Measurements from ENCODE around the gene MAPK8IP1.
A peak's percentile ranks its signal among the peaks of the same experiment; 100 is the strongest.

The MAPK8IP1 gene

DNA sequence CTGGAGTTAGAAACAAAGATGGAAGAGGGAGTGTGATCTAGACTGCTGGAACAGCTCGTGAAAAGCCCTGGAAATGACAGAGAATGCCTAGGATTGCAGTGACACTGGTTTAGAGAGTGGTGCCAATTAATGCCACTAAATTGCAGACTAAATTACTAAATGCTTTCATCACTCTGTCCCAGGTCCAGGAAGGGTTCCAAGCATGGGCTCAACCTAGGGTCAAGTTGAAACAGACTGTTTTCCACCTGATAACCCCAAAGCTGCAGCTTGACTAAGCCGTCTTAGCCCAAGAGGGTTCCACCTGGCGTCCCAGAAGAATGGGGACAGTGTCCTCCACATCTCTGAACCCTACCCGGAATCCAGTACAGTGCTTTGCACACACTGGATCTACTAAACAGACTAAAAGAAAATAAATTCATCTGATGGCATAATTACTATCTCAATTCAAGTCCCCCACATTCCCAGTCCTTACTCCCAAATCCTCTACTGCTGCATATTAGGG lies 39.2 kb upstream of the MAPK8IP1 start:
- H3K4me1 ChIP-seq: peaks cover 0 to 51% (median 39%) of the 10 kb centered on the region in 4 donors
- intact Hi-C loops (cut with DNase I; ENCODE audit: low total_unique reads): no loop called here
- H3K9me3 ChIP-seq: no peaks in the 10 kb centered on the region
- peak overlapping the region; percentile 91 to 98 for H3K4me3 ChIP-seq
- no peaks in the 10 kb centered on the region for H3K36me3 ChIP-seq
- TF ChIP-seq, protein P1, sequence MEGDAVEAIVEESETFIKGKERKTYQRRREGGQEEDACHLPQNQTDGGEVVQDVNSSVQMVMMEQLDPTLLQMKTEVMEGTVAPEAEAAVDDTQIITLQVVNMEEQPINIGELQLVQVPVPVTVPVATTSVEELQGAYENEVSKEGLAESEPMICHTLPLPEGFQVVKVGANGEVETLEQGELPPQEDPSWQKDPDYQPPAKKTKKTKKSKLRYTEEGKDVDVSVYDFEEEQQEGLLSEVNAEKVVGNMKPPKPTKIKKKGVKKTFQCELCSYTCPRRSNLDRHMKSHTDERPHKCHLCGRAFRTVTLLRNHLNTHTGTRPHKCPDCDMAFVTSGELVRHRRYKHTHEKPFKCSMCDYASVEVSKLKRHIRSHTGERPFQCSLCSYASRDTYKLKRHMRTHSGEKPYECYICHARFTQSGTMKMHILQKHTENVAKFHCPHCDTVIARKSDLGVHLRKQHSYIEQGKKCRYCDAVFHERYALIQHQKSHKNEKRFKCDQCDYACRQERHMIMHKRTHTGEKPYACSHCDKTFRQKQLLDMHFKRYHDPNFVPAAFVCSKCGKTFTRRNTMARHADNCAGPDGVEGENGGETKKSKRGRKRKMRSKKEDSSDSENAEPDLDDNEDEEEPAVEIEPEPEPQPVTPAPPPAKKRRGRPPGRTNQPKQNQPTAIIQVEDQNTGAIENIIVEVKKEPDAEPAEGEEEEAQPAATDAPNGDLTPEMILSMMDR (IDR thresholded peaks at IDR 0.05): no peak
- no peaks in the 10 kb centered on the region for H3K27me3 ChIP-seq
- DNase-seq: peak in 1 of 2 donors; percentile 46
- H3K27ac ChIP-seq: peak overlapping the region; percentile 97 to 99

DNA sequence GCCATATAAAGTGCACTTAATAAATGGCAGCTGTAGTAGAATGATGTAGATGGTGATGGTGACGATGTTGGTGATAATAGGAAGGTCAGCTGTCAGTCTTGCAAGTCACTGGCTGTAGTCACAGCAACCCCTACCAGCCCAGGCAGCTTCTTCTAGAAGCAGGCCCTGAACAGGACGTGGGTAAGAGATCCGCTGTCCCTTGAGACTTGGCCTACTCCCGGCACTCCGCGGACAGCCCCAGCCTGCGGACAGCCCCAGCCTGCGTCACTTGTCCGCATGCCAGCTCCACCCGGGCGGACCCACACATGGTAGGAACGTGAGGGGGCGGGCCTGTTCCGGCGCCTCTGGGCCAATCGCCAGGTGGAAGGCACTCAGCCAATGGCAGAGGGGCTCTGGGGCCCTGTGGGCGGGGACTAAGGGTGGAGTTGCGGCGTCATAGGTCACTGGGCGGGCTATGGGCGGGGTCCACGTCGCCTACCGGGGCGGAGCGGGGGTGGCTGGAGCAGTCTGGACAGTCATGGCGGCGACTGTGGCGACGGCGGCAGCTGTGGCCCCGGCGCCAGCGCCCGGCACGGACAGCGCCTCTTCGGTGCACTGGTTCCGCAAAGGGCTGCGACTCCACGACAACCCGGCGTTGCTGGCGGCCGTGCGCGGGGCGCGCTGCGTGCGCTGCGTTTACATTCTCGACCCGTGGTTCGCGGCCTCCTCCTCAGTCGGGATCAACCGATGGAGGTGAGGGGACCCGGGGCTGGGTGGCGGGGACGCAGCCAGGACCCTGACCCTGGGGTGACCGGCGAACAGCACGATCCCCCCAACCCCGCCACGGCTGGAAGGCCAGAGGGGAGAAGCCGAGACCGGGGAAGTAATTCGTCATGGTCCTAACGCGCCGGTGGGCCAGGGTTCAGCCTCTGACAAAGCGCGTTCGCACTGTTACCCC lies 38.2 kb upstream of the MAPK8IP1 start, which contains the start of gene CRY2:
Gene CRY2 (plus strand): TSS at position 502 of the 937 bp plus-strand sequence. CDS start 16 bp downstream, at position 518.
- peaks cover 0 to 61% (median 49%) of the 10 kb centered on the region in 4 donors for H3K4me1 ChIP-seq

DNA sequence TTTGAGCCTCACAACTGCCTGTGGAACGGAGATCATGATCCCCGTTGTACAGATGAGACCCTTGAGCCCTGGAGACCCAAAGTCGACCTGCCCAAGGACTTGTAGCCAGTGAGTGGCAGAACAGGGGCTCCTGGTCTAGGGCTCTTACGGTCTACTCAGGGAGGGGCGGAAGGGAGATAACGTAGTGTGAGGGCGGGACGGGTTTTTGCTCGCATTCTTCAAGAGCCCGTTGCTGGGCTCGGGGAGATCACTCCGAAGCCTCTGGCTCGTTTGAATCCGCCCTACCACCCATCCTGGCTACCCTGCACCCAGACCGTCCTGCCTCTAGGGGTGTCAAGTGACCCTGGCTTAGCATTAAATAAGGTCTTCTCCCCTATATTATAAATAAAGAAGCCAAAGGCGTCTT lies 37.5 kb upstream of the MAPK8IP1 start:
- peak overlapping the region; percentile 91 to 98 for H3K4me3 ChIP-seq
- H3K27ac ChIP-seq: peak overlapping the region; percentile 97 to 99
- H3K36me3 ChIP-seq: no peaks in the 10 kb centered on the region
- intact Hi-C loops (cut with DNase I; ENCODE audit: low total_unique reads): no loop called here
- DNase-seq: peak; percentile 58 to 79
- H3K27me3 ChIP-seq: no peaks in the 10 kb centered on the region
- TF ChIP-seq, protein P1 (IDR thresholded peaks at IDR 0.05): peak in 1 of 2 experiments; percentile 15
- peaks cover 0 to 65% (median 55%) of the 10 kb centered on the region in 4 donors for H3K4me1 ChIP-seq
- H3K9me3 ChIP-seq: no peaks in the 10 kb centered on the region

More for the DNA sequence above, 38.2 kb upstream of the MAPK8IP1 start, which contains the start of gene CRY2:
- peak within 1 kb of the TSS; percentile 91 to 98 for H3K4me3 ChIP-seq
- peak; percentile 99 to 100 for DNase-seq
- intact Hi-C loops (cut with DNase I; ENCODE audit: low total_unique reads): no loop called here
- no peaks in the 10 kb centered on the region for H3K36me3 ChIP-seq
- no peaks in the 10 kb centered on the region for H3K27me3 ChIP-seq
- peak within 1 kb of the TSS; percentile 97 to 99 for H3K27ac ChIP-seq
- TF ChIP-seq, protein P1 (IDR thresholded peaks at IDR 0.05): peak in 1 of 2 experiments; percentile 7
- H3K9me3 ChIP-seq: no peaks in the 10 kb centered on the region

DNA sequence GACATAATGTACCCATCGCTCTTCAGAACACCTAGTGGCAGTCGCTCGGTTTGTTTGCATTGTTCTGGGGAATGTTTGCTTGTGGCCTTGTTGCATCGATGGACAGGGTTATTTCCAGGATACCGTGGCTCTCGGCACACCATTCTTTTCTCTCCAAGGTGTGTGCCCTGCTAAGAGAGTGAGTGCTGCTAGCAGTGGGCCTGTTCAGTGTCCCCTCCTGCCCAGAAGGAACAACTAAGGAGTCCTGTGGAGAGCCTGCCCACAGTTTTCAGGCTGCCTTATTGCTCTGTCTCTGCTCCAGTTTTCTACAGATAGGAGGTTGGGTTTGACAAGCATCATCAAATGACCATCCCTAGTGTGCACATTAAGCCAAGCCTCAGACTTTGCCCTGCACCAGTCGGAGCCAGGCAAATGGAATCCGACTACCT lies 36.8 kb upstream of the MAPK8IP1 start:
- no peaks in the 10 kb centered on the region for H3K36me3 ChIP-seq
- H3K27me3 ChIP-seq: no peaks in the 10 kb centered on the region
- peaks cover 0 to 65% (median 58%) of the 10 kb centered on the region in 4 donors for H3K4me1 ChIP-seq
- no peaks in the 10 kb centered on the region for H3K9me3 ChIP-seq
- intact Hi-C loops (cut with DNase I; ENCODE audit: low total_unique reads): no loop called here
- TF ChIP-seq, protein P1 (IDR thresholded peaks at IDR 0.05): no peak
- peak overlapping the region; percentile 97 to 99 for H3K27ac ChIP-seq
- H3K4me3 ChIP-seq: peak overlapping the region; percentile 91 to 98
- peak in 1 of 2 donors; percentile 53 for DNase-seq

DNA sequence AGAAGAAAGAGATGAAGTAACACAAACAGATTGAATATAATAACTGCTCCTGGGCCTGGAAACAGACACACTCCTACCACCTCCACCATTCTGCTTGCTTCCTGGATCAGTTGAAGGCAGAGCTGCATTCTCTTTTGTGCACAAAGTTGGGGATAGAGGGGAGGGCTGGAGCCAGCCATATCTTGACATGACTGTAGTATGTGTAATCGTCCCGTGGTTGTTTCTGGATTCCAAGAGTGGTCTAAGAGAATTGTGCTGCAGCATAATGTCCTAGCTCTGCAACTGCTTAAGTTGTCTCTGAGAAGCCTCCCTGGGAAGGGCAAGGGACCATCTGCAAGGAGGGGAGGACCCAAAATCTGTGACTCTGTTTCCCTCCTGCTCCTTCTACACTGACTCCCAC lies 35.0 kb upstream of the MAPK8IP1 start:
- Histone ChIP-seq H3K4me3 (no peak overlapping the region), H3K36me3 (no peaks in the 10 kb centered on the region), H3K4me1 (peaks cover 0 to 82% (median 75%) of the 10 kb centered on the region in 4 donors), H3K27me3 (no peaks in the 10 kb centered on the region), H3K27ac (no peak overlapping the region), H3K9me3 (no peaks in the 10 kb centered on the region)
- intact Hi-C loops (cut with DNase I; ENCODE audit: low total_unique reads): no loop called here
- DNase-seq: peak in 1 of 2 donors; percentile 21
- TF ChIP-seq, protein P1 (IDR thresholded peaks at IDR 0.05): no peak

Data from tibial artery (tissue), 4 donors.